Measurements from ENCODE around the gene TMUB1. TPM values are rescaled to one million over a fixed set of nuclear protein-coding genes. Genes with fewer than 3 reads are reported as not detected.
A peak's percentile ranks its signal among the peaks of the same experiment; 100 is the strongest.

Gene TMUB1
- total RNA-seq, 1 donor from 2014 or later: 40.8 TPM

GRCh38 chr7:151118108-151119054 lies 35.1 kb upstream of the TMUB1 start:
- Mint-ChIP-seq H3K27ac (ENCODE audit: unreplicated experiment) (no peak overlapping the region), H3K4me3 (ENCODE audit: unreplicated experiment) (peak overlapping the region; percentile 42), H3K36me3 (ENCODE audit: low read depth, unreplicated experiment) (peaks cover 37% of the 10 kb centered on the region), H3K27me3 (ENCODE audit: unreplicated experiment) (peaks cover 23% of the 10 kb centered on the region), H3K4me1 (ENCODE audit: unreplicated experiment) (peaks cover 22% of the 10 kb centered on the region), H3K9me3 (ENCODE audit: unreplicated experiment) (no peaks in the 10 kb centered on the region)
- TF ChIP-seq CTCF (IDR thresholded peaks at IDR 0.05; ENCODE audit: unreplicated experiment): no peak
- no peak for DNase-seq (ENCODE audit: low spot score)

GRCh38 chr7:151117565-151117964 lies 34.3 kb upstream of the TMUB1 start:
- no peak for DNase-seq (ENCODE audit: low spot score)
- no peak for TF ChIP-seq CTCF (IDR thresholded peaks at IDR 0.05; ENCODE audit: unreplicated experiment)

GRCh38 chr7:151116603-151117440 lies 33.5 kb upstream of the TMUB1 start:
- no peak overlapping the region for H3K4me3 Mint-ChIP-seq (ENCODE audit: unreplicated experiment)
- no peak overlapping the region for H3K27ac Mint-ChIP-seq (ENCODE audit: unreplicated experiment)
- H3K4me1 Mint-ChIP-seq (ENCODE audit: unreplicated experiment): peaks cover 37% of the 10 kb centered on the region
- no peak for TF ChIP-seq CTCF (IDR thresholded peaks at IDR 0.05; ENCODE audit: unreplicated experiment)
- DNase-seq (ENCODE audit: low spot score): no peak
- H3K9me3 Mint-ChIP-seq (ENCODE audit: unreplicated experiment): no peaks in the 10 kb centered on the region
- H3K27me3 Mint-ChIP-seq (ENCODE audit: unreplicated experiment): peaks cover 26% of the 10 kb centered on the region
- H3K36me3 Mint-ChIP-seq (ENCODE audit: low read depth, unreplicated experiment): peaks cover 37% of the 10 kb centered on the region

More at GRCh38 chr7:151117565-151117964, 34.3 kb upstream of the TMUB1 start:
- Mint-ChIP-seq H3K9me3 (ENCODE audit: unreplicated experiment) (no peaks in the 10 kb centered on the region), H3K27me3 (ENCODE audit: unreplicated experiment) (peaks cover 23% of the 10 kb centered on the region), H3K27ac (ENCODE audit: unreplicated experiment) (no peak overlapping the region), H3K4me1 (ENCODE audit: unreplicated experiment) (peaks cover 30% of the 10 kb centered on the region), H3K36me3 (ENCODE audit: low read depth, unreplicated experiment) (peaks cover 39% of the 10 kb centered on the region), H3K4me3 (ENCODE audit: unreplicated experiment) (no peak overlapping the region)

GRCh38 chr7:151115836-151116418 lies 32.6 kb upstream of the TMUB1 start:
- Mint-ChIP-seq H3K4me3 (ENCODE audit: unreplicated experiment) (peak overlapping the region; percentile 77), H3K4me1 (ENCODE audit: unreplicated experiment) (peaks cover 30% of the 10 kb centered on the region), H3K27me3 (ENCODE audit: unreplicated experiment) (peaks cover 20% of the 10 kb centered on the region), H3K36me3 (ENCODE audit: low read depth, unreplicated experiment) (peaks cover 28% of the 10 kb centered on the region), H3K9me3 (ENCODE audit: unreplicated experiment) (no peaks in the 10 kb centered on the region), H3K27ac (ENCODE audit: unreplicated experiment) (peak overlapping the region; percentile 42)
- DNase-seq (ENCODE audit: low spot score): no peak
- no peak for TF ChIP-seq CTCF (IDR thresholded peaks at IDR 0.05; ENCODE audit: unreplicated experiment)

Measured in endothelial cell (in vitro differentiated cells).